22Rv1 (cell line): Measurements from ENCODE around the gene SERAC1.

Experiments used
- CTCF ChIP-seq: fragments of 450-650 bp; IDR thresholded peaks from 2 replicates; pipeline ENCODE4 v1.5.1; 2017; ENCODE audit warnings: mild to moderate bottlenecking
- ZFX ChIP-seq: fragments of 450-650 bp; IDR thresholded peaks from 2 replicates; pipeline ENCODE4 v1.6.1; 2017; ENCODE audit warnings: antibody characterized with exemption, borderline replicate concordance

- TF ChIP-seq CTCF (no peak), ZFX (no peak)
These were observed 46.0 kb downstream of the SERAC1 start for GRCh38 chr6:158122048-158122447.
